ENCODE measurements around the gene TM4SF4.

DNA sequence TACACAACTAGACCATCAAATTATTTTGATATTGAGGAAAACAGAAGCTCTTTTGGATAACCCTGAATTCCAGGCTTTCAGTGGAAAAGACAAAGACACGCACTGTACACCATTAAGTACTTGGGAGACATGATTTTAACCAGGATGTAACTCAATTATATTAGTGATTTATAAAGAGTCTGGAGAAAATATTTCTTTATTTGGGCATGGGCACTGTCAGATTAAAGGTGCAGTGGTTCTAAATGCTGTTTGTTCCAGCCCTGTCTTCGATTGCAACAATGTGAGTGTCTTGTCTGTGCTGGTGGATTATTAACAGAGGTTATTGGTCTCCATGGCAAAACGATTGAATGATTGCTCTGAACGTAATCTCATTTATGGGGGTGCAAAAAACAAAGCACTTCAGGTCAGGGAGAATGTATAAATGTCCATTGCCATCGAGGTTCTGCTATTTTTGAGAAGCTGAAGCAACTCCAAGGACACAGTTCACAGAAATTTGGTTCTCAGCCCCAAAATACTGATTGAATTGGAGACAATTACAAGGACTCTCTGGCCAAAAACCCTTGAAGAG, at the start of gene TM4SF4:
- no peak for TF ChIP-seq POLR2A (IDR thresholded peaks at IDR 0.05)
- TF ChIP-seq, protein P1, sequence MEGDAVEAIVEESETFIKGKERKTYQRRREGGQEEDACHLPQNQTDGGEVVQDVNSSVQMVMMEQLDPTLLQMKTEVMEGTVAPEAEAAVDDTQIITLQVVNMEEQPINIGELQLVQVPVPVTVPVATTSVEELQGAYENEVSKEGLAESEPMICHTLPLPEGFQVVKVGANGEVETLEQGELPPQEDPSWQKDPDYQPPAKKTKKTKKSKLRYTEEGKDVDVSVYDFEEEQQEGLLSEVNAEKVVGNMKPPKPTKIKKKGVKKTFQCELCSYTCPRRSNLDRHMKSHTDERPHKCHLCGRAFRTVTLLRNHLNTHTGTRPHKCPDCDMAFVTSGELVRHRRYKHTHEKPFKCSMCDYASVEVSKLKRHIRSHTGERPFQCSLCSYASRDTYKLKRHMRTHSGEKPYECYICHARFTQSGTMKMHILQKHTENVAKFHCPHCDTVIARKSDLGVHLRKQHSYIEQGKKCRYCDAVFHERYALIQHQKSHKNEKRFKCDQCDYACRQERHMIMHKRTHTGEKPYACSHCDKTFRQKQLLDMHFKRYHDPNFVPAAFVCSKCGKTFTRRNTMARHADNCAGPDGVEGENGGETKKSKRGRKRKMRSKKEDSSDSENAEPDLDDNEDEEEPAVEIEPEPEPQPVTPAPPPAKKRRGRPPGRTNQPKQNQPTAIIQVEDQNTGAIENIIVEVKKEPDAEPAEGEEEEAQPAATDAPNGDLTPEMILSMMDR (IDR thresholded peaks at IDR 0.05) = no peak
